Astrocyte of the cerebellum (primary cell): ENCODE results near the gene PPARD.

Experiments
- DNase-seq: peaks from one replicate; pipeline ENCODE4 v3.0.0-alpha.2; 2011; ENCODE audit warnings: low read depth
- H3K4me3 ChIP-seq: 2 replicates; pipeline ENCODE4 v1.5.1; 2011; ENCODE audit warnings: mild to moderate bottlenecking, low read depth, low read length, moderate library complexity
- CTCF ChIP-seq: IDR thresholded peaks from 2 replicates; pipeline ENCODE4 v1.5.1; 2012; ENCODE audit warnings: low read length, low read depth, moderate library complexity, mild to moderate bottlenecking; ENCODE audit errors: missing control alignments
- in situ Hi-C: cut with HindIII; loops from 2 replicates; pipeline ENCODE4 v1.10.0; 2017; ENCODE audit warnings: low sequenced_read_pairs

Gene PPARD

GRCh38 chr6:35417979-35418661, 75.8 kb downstream of the PPARD start:
- in situ Hi-C loops: no loop called here

GRCh38 chr6:35419417-35419816, 77.1 kb downstream of the PPARD start:
- H3K4me3 ChIP-seq: no peak overlapping the region
- in situ Hi-C loops: no loop called here
- TF ChIP-seq CTCF: peak; percentile 44
- DNase-seq: no peak

More at GRCh38 chr6:35417979-35418661, 75.8 kb downstream of the PPARD start:
- H3K4me3 ChIP-seq: no peak overlapping the region
- no peak for TF ChIP-seq CTCF
- DNase-seq: no peak

- no peak overlapping the region for H3K4me3 ChIP-seq
- TF ChIP-seq CTCF: no peak
- in situ Hi-C loops: no loop called here
- no peak for DNase-seq
Observed at GRCh38 chr6:35419961-35420360, 77.6 kb downstream of the PPARD start.

- TF ChIP-seq CTCF: no peak
- in situ Hi-C loops: no loop called here
- no peak overlapping the region for H3K4me3 ChIP-seq
- peak; percentile 93 for DNase-seq
Observed at GRCh38 chr6:35425284-35425683, 82.9 kb downstream of the PPARD start.

- in situ Hi-C loops: no loop called here
- TF ChIP-seq CTCF: no peak
- H3K4me3 ChIP-seq: no peak overlapping the region
- DNase-seq: no peak
Observed at GRCh38 chr6:35426074-35426473, 83.7 kb downstream of the PPARD start.

- no peak for DNase-seq
- H3K4me3 ChIP-seq: no peak overlapping the region
- no peak for TF ChIP-seq CTCF
- in situ Hi-C loops: no loop called here
Observed at GRCh38 chr6:35427435-35427834, 85.1 kb downstream of the PPARD start.

GRCh38 chr6:35427851-35428321, 85.5 kb downstream of the PPARD start:
- no peak overlapping the region for H3K4me3 ChIP-seq
- no peak for DNase-seq

More at GRCh38 chr6:35427851-35428321, 85.5 kb downstream of the PPARD start:
- in situ Hi-C loops: no loop called here
- TF ChIP-seq CTCF: no peak
